ENCODE data around the gene ARMC5. TPM values are rescaled to one million over a fixed set of nuclear protein-coding genes. Genes with fewer than 3 reads are reported as not detected.

The ARMC5 gene
- polyA plus RNA-seq, 1 of the 3 experiments (the other 2 are of a cell fraction) = 8.9 TPM

DNA sequence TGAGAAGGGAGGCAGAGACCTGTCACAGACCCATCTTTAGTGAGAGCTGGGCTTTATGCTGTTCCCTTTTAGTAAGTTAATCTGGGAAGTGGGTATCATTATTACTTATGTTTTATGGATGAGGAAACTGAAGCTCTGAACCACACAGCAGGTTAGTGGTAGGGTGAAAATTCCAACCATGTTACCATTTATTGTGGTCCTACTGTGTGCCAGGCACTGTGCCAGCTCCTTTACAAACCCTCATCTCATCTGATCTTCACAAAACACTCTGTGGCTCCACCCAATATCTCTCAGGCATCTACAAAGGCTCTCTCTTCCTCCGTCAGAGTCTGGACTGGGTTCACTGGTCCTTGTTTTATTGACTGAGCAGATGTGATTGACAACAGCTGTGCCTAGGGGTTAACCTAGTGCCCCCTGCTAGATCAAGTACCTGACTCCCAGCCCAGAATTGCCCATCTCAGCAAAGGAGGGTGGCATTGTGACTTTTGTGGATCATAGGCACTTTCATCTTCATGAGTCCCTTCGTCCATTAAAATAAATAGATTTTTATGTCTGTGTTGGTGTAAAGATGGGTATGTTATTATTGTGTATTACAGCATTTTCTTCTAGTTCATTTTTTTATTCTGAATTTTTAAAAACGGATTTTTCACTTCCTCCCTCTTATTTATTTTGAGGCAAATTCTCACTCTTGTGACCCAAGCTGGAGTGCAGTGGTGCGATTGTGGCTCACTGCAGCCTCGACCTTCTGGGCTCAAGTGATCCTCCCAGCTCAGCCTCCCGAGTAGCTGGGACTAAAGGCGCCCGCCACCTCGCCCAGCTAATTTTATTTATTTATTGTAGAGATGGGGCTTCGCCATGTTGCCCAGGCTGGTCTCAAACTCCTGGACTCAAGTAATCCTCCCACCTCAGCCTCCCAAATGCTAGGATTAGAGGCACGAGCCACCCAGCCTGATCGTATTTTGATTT, 15.8 kb downstream of the ARMC5 start:
- Histone ChIP-seq H3K36me3 (replicated peaks in 1 of 2; ENCODE audit: control insufficient read depth in 1 of 2, insufficient read depth in 2 of 2, low read length in 1 of 2) (peaks cover 27 to 35% of the 10 kb centered on the region in 2 experiments), H3K9me3 (no peaks in the 10 kb centered on the region), H3K9ac (no peak overlapping the region), H4K20me1 (ENCODE audit: insufficient read depth) (peaks cover 29% of the 10 kb centered on the region), H3K79me2 (ENCODE audit: insufficient read depth) (peaks cover 45% of the 10 kb centered on the region), H3F3A (replicated peaks; ENCODE audit: insufficient read depth) (peaks cover 30% of the 10 kb centered on the region), H3K4me1 (ENCODE audit: control insufficient read depth in 1 of 2, insufficient read depth in 2 of 2, low read depth in 1 of 2, low read length in 1 of 2) (peaks cover 0 to 12% of the 10 kb centered on the region in 2 experiments; a peak in 1 of 4 replicates), H3K27ac (ENCODE audit: low read depth in 2 of 2, low read length in 1 of 2) (no peak overlapping the region), H3K4me3 (ENCODE audit: low read depth in 2 of 2, low read length in 1 of 2) (no peak overlapping the region), H3K27me3 (ENCODE audit: insufficient read depth) (no peaks in the 10 kb centered on the region), H3K4me2 (no peak overlapping the region), H2AFZ (ENCODE audit: low read depth) (no peak overlapping the region), H3K9me2 (no peaks in the 10 kb centered on the region)
- ChIA-PET CTCF (interaction anchor here (0.8 to 2.5 kb wide), 3 partner anchors 15 to 358 kb away, joined by 3 to 14 read pairs (median 4); no protein-coding TSS in a partner anchor), POLR2A (no interaction called here)
- TF ChIP-seq SMC3 (IDR thresholded peaks at IDR 0.05; ENCODE audit: low read depth, low read length) = no peak
- no peak for DNase-seq
- WGBS (ENCODE audit: low lambda C conversion rate) = 92% methylated on average over 12 of the region's 12 CpGs

DNA sequence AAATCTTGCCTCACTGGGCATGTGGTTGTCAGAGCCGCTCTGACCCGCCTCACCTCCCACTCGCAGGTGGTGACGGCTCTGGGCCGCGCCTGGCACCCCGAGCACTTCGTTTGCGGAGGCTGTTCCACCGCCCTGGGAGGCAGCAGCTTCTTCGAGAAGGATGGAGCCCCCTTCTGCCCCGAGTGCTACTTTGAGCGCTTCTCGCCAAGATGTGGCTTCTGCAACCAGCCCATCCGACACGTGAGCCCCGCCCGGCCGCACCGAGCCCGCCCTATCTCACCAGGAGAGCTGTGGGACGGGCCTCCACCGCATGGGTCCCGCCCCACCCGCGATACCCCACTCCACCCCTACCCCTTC, 16.6 kb downstream of the ARMC5 start:
- H3K36me3 ChIP-seq (replicated peaks in 1 of 2; ENCODE audit: control insufficient read depth in 1 of 2, insufficient read depth in 2 of 2, low read length in 1 of 2) = peaks cover 27 to 35% of the 10 kb centered on the region in 2 experiments
- H3K4me3 ChIP-seq (ENCODE audit: low read depth in 2 of 2, low read length in 1 of 2) = no peak overlapping the region
- H3K4me1 ChIP-seq (ENCODE audit: control insufficient read depth in 1 of 2, insufficient read depth in 2 of 2, low read depth in 1 of 2, low read length in 1 of 2) = peaks cover 0 to 12% of the 10 kb centered on the region in 2 experiments; a peak in 1 of 4 replicates
- ChIA-PET POLR2A (no interaction called here), CTCF (interaction anchor here (0.8 to 2.5 kb wide), 2 partner anchors 16 to 359 kb away, joined by 3 to 14 read pairs; no protein-coding TSS in a partner anchor)
- peaks cover 34% of the 10 kb centered on the region for H3F3A ChIP-seq (replicated peaks; ENCODE audit: insufficient read depth)
- no peak overlapping the region for H3K27ac ChIP-seq (ENCODE audit: low read depth in 2 of 2, low read length in 1 of 2)
- H3K9me3 ChIP-seq = no peaks in the 10 kb centered on the region
- no peaks in the 10 kb centered on the region for H3K27me3 ChIP-seq (ENCODE audit: insufficient read depth)
- WGBS (ENCODE audit: low lambda C conversion rate) = 97% methylated on average over 26 of the region's 26 CpGs
- no peaks in the 10 kb centered on the region for H3K9me2 ChIP-seq
- TF ChIP-seq POLR2AphosphoS5 (IDR thresholded peaks at IDR 0.05; ENCODE audit: low read depth, low read length) (no peak), FOXJ3 (CRISPR knock-in tag; IDR thresholded peaks at IDR 0.05) (no peak), SMC3 (IDR thresholded peaks at IDR 0.05; ENCODE audit: low read depth, low read length) (no peak), GABPA (IDR thresholded peaks at IDR 0.05; ENCODE audit: low read depth) (no peak), TCF12 (IDR thresholded peaks at IDR 0.05) (no peak), EZH2phosphoT487 (IDR thresholded peaks at IDR 0.05; ENCODE audit: borderline replicate concordance, low read depth) (no peak), FOXM1 (IDR thresholded peaks at IDR 0.05; ENCODE audit: low read depth) (no peak), RCOR1 (IDR thresholded peaks at IDR 0.05; ENCODE audit: low read length) (no peak), GATA2 (CRISPR knock-in tag; IDR thresholded peaks at IDR 0.05) (no peak), MXI1 (IDR thresholded peaks at IDR 0.05; ENCODE audit: low read depth, low read length) (no peak), JUND (IDR thresholded peaks at IDR 0.05) (no peak)
- TF ChIP-seq, protein P1, sequence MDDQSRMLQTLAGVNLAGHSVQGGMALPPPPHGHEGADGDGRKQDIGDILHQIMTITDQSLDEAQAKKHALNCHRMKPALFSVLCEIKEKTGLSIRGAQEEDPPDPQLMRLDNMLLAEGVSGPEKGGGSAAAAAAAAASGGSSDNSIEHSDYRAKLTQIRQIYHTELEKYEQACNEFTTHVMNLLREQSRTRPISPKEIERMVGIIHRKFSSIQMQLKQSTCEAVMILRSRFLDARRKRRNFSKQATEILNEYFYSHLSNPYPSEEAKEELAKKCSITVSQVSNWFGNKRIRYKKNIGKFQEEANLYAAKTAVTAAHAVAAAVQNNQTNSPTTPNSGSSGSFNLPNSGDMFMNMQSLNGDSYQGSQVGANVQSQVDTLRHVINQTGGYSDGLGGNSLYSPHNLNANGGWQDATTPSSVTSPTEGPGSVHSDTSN (IDR thresholded peaks at IDR 0.05) = no peak
- no peak overlapping the region for H3K9ac ChIP-seq
- no peak overlapping the region for H3K4me2 ChIP-seq
- H2AFZ ChIP-seq (ENCODE audit: low read depth) = no peak overlapping the region
- H3K79me2 ChIP-seq (ENCODE audit: insufficient read depth) = peaks cover 37% of the 10 kb centered on the region
- peaks cover 29% of the 10 kb centered on the region for H4K20me1 ChIP-seq (ENCODE audit: insufficient read depth)
- DNase-seq = no peak
